Measurements from ENCODE around the gene CNGA4.

DNA sequence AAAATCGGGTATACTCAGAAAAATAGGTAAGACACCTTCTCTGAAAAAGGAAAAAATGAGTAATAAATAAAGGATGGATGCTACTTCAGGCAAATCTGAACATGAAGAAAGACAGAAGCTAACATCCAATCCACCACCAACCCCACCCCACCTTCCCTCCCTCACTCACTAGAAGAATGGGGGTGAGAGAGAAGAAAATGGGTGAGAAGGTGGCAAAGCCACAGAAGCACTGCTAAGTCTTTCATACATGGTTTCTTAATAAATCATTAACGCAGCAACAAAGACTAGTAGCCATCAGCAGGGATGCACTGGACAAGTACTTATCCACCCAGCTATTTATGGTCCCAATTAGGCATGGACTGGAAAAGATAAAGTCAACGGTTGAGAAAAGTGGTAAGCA, 10.4 kb upstream of the CNGA4 start:
- no peak for TF ChIP-seq GATA3 (IDR thresholded peaks at IDR 0.05; ENCODE audit: low read depth, low read length)
- no peak for TF ChIP-seq GATA2 (IDR thresholded peaks at IDR 0.05; ENCODE audit: low read depth, low read length)
